Measurements from ENCODE around the gene AJAP1.
"Not testable (repeated sequence)": the region's sequence is repeated elsewhere in the genome, so short reads cannot be mapped to it uniquely, and the experiment has no call there.

Gene AJAP1

GRCh38 chr1:4657960-4658541, 3.6 kb downstream of the AJAP1 start:
- DNase-seq (ENCODE audit: low read depth, low spot score): no peak

DNA sequence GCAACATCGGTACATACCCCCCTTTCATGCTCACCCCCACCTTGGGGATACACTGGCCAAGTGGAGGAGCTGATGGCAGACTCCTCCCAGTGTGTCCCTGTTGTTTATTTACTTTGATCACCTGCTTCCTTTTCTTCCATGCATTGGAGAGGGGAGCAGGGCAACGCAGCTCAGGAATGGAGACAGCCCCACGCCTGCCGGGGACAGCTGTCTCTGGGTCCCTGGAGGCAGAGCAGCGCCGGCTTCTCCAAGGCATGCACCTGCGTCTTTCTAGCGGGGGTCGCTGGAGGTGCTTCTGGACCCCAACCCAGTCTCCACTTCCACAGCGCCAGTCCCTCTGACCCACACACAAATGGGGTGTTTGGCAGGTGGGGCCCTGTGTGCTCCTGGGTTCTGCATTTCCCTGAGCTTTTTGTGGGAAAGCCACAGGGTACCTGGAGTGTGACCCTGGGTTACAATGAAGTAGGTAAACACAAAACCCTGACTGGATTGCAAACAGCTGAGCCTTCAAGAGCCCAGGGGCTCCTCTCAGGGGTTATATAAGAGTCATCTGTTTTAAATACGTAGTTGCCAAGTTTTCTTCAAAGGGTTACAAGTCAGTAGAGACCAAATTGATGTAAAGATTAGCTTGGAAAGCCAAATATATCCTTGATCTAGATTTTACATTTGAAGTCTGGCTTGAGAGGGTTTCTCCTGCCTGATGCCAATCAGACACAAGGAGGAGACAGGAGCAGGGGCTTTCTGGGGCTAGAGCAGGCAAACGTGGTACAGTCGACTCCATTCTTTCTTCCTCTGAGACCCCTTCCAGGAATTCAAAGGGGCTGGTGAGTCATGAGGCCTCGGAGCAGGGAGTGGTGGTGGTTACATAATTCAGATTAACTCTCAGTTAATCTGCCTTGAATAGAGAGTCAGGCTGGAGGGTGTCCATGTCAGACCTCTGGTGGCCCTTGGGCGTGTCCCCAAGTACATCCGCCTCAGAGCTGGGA, 4.5 kb downstream of the AJAP1 start:
- no peak for DNase-seq (ENCODE audit: low read depth, low spot score)

GRCh38 chr1:4660917-4661594, 6.6 kb downstream of the AJAP1 start:
- no peak for DNase-seq (ENCODE audit: low read depth, low spot score)

DNA sequence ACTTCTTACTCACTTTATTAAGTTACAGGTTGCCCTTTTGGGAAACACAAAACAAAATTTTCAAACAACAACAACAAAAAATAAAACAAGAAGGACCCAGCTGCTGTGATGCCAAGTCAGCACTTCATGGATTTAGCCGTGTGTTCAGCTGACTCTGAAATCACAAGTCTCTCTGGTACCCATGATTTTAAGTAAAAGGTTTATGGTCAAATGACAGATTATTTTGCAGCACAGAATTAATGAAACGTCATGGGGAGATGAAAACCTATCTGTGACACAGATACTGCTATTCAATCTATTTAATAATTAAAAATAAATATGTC, 7.1 kb downstream of the AJAP1 start:
- no peak for DNase-seq (ENCODE audit: low read depth, low spot score)

DNA sequence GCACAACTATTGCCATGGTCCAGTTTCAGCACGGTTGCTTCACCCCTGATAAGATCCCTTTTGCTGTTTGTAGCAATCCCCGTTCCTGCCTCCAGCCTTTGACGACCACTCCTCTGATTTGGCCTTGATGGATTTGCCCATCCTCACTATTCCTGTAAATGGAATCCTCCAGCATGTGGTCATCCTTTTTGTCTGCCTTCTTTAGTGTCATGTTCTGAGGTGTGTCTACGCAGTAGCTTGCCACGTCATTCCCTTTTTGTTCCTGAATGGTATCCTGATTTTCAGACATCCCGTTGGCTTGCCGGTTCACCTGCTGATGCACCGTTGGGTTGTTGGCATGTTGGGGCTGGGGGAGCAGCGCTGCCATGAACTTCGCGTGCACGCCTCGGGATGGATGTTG, 7.8 kb downstream of the AJAP1 start:
- DNase-seq (ENCODE audit: low read depth, low spot score): no peak

DNA sequence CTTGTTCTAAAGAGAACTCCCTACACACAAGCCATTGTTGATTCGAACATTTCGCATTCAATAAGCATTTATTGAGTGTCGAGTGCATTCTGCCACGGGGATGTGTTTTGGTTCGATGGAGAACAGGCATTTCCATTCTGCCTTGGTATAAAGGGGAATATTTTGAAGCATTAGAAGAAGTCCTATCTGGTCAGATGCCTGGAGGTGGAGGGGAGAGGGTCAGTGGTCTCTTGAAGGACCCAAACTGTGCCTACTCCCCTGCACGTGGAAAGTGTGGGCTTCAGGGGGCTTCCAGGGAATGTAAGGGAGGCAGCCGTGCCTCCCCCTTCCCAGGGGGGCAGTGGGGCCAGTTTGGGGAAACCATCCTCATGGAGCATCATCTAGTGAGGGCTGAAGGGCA, 8.3 kb downstream of the AJAP1 start:
- DNase-seq (ENCODE audit: low read depth, low spot score): no peak

GRCh38 chr1:4664095-4664494, 9.7 kb downstream of the AJAP1 start:
- no peak for DNase-seq (ENCODE audit: low read depth, low spot score)

GRCh38 chr1:4664606-4665005, 10.2 kb downstream of the AJAP1 start:
- DNase-seq (ENCODE audit: low read depth, low spot score): no peak

- no peak for DNase-seq (ENCODE audit: low read depth, low spot score)
Observed at GRCh38 chr1:4665456-4665855, 11.0 kb downstream of the AJAP1 start.

DNA sequence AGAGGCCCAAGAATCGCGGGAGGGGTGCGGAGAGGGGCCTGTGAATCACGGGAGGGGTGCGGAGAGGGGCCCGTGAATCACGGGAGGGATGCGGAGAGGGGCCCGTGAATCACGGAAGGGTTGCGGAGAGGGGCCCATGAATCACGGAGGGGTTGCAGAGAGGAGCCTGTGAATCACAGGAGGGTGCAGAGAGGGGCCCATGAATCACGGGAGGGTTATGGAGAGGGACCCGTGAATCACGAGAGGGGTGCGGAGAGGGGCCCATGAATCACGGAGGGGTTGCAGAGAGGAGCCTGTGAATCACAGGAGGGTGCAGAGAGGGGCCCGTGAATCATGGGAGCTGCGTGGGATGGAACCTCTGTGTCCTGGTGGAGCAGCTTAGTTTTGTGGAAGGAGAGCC, 12.3 kb downstream of the AJAP1 start:
- DNase-seq (ENCODE audit: low read depth, low spot score): not testable (repeated sequence)

GRCh38 chr1:4668743-4669700, 14.6 kb downstream of the AJAP1 start:
- DNase-seq (ENCODE audit: low read depth, low spot score): no peak

DNA sequence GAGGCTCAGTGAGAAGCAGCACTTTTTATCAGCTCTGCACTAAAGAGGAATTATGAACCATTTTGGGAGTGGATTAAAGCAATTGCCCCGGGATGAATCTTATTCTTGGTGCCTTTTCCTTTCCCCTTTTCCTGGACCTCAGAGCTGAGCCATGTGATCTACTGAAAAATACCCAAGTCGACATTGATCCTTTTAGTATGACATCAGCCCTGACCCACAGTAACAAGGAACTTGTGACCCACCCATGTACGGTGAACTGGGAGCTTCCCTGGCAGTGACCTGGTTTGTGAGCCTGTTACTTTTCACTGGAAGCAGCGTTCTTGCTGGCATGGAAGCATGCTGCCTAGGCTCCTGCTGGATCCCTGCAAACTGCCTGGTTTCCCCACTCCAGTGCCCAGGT, 15.9 kb downstream of the AJAP1 start:
- no peak for DNase-seq (ENCODE audit: low read depth, low spot score)

GRCh38 chr1:4671828-4672227, 17.4 kb downstream of the AJAP1 start:
- no peak for DNase-seq (ENCODE audit: low read depth, low spot score)

DNA sequence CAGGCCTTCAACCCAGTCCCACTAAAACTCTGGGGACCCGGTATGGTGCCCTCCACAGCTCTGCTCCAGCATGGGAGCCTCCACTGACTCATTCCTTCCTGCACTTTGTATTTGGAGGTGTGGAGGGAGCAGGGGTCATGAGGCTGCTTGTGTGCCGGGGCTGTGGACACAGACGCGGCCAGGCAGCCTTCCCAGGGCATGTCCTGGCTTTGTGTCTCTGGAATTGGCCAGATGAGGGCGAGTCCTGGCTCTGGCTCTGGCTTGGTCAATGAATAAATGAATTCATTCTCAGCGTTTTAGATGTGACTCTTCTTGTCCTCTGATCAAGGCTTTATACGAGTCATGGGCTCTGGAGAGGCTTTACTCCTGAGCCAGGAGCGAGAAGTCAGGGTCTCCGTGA, 19.1 kb downstream of the AJAP1 start:
- DNase-seq (ENCODE audit: low read depth, low spot score): no peak

GRCh38 chr1:4674117-4674516, 19.7 kb downstream of the AJAP1 start:
- DNase-seq (ENCODE audit: low read depth, low spot score): no peak

GRCh38 chr1:4674676-4675075, 20.3 kb downstream of the AJAP1 start:
- DNase-seq (ENCODE audit: low read depth, low spot score): no peak

DNA sequence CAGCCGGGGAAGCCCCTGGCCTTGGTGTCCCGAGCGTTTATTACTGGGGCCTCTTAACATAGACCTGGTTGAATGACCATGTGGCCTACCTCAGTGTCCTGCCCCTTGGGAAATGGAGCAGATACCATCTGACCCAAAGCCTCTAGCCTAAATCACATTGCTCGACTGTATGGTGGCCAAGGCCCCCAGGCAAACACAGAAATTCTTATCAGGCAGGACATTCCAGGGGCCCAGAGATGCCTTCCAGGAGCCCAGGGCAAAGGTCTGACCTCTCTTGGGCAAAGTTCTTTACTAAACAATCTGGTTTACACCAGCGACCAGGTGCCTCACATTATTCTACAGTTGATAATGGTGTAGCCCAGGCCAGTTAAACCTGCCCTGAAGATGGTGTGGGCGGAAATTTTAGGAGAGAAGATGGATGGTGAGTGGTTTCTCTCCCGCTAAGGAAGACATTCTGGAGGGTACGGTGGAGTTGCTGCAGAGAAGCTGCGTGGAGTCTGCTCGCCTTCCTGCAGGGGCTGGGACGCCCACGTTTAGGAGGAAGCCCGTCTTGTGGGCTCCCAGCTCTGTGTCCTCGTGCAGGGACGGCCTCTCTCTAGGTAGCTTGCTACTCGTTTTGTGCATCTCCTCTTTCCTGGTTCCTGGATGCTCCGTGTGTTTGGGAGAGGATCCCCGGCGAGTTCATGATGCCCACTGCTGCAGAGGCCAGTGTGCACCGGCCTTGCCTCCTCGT, 21.2 kb downstream of the AJAP1 start:
- DNase-seq (ENCODE audit: low read depth, low spot score): no peak

DNA sequence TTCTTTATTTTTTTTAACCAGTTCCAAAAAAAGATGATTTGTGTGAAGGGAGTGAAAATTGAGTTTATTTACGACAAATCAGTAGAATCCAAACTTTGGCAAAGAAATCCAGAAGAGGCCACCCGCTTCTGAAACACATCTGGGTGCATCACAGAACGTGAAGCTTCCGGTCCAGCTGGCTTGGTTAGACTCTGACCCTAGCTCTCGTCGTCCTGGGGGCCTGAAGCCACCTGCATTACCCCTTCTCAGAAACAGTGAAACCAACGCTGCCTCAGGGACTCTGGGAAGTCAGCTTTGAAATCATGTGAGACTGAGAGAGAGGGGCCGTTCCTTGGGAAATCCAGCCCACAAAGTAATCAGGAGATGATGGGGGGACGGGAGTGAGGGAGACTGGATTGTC, 21.8 kb downstream of the AJAP1 start:
- no peak for DNase-seq (ENCODE audit: low read depth, low spot score)

- no peak for DNase-seq (ENCODE audit: low read depth, low spot score)
Observed at GRCh38 chr1:4677608-4678007, 23.2 kb downstream of the AJAP1 start.

GRCh38 chr1:4678066-4678717, 23.8 kb downstream of the AJAP1 start:
- no peak for DNase-seq (ENCODE audit: low read depth, low spot score)

Data from activated naive CD8-positive, alpha-beta T cell treated with anti-CD3 and anti-CD28 coated beads, Interleukin-2, amount 50 U/mL, for 16 hours (primary cell).